HG03159 (cell line): ENCODE data around the gene SIX3.

Experiments
- ATAC-seq: cut with Tn5 transposase; IDR thresholded peaks from one replicate; pipeline ENCODE4 v1.9.1; 2021; ENCODE audit warnings: mild to moderate bottlenecking, moderate library complexity; ENCODE audit not compliant: unreplicated experiment

Gene SIX3

GRCh38 chr2:44954889-44955592, 13.5 kb downstream of the SIX3 start:
- no peak for ATAC-seq

- no peak for ATAC-seq
Observed at GRCh38 chr2:44955593-44956392, 14.3 kb downstream of the SIX3 start.

- ATAC-seq, result no peak
Observed at GRCh38 chr2:44956843-44957242, 15.3 kb downstream of the SIX3 start.

GRCh38 chr2:44957656-44958327, 16.3 kb downstream of the SIX3 start:
- ATAC-seq, result no peak

DNA sequence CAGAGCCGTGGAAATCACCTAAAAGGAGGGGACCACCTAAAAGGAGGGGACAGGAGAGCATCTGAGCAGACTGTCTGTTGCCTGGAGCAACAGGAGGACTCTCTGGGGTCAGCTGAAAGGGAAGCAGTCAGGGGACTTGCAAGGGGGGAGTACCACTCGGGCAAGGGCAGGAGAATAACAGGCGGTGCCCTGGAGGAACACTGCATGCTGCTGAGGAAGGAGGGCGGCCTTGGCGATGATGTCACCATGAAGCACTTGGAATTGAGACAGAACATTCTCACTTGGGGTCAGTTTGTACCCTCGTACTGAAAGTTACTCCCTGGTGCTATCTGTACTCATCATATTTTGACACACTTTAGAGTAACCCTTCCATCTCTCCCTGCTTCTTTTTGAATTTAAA, 18.4 kb downstream of the SIX3 start:
- ATAC-seq, result no peak

- no peak for ATAC-seq
Observed at GRCh38 chr2:44960871-44961270, 19.4 kb downstream of the SIX3 start.

DNA sequence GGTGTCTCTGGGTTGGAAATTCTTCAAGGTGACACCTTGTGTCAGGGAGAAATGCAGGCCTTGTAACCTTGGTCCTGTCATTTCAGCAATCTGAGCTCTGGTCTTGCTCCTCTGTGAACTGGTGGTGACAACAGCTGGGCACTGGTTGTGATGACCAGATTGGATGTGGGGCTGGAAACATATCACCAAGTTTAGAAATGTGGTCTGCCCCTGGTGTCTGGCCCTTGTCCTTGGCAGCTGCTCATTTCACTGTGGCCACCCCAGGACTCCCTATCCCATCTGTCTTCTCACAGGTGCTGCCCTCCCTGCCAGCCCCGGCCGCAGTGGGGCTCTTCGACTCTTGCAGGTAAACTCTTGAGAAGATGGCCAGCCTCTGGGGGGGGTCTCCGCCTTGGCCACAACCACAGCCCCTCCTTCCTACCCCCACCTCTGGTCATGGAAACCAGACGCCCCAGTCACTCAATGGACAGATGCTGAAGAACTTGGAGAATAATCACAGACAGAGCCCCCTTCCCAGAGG, 20.7 kb downstream of the SIX3 start:
- ATAC-seq, result no peak

DNA sequence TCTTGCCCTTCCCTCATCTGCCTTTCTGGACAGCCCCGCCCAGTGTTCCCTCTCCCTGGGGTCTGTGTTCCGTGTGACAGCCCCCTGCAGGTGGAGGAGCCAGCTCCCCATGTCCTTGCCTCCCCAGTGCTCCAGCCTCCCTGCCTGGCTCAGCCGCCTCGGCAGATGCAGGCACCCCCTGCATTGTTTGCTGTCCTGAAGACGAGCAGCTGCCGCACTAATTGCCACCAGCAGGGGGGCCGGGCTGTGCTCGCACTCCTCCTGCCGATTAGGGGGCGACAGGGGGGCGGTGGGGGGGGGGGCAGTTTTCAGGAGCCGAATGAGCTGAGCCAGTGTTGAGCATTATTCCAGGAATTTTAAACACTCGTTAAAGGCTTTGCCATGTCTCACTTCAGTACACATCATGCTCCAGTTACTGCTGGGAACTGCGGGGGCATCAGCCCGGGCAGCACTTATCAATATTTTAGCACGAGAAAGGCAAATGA, 23.3 kb downstream of the SIX3 start:
- ATAC-seq, result no peak

- ATAC-seq, result no peak
Observed at GRCh38 chr2:44965684-44966083, 24.2 kb downstream of the SIX3 start.

GRCh38 chr2:44967056-44967455, 25.6 kb downstream of the SIX3 start:
- no peak for ATAC-seq

- no peak for ATAC-seq
Observed at GRCh38 chr2:44967727-44968432, 26.4 kb downstream of the SIX3 start.

GRCh38 chr2:44969936-44970335, 28.4 kb downstream of the SIX3 start:
- no peak for ATAC-seq

- ATAC-seq, result no peak
Observed at GRCh38 chr2:44970846-44971450, 29.4 kb downstream of the SIX3 start.

DNA sequence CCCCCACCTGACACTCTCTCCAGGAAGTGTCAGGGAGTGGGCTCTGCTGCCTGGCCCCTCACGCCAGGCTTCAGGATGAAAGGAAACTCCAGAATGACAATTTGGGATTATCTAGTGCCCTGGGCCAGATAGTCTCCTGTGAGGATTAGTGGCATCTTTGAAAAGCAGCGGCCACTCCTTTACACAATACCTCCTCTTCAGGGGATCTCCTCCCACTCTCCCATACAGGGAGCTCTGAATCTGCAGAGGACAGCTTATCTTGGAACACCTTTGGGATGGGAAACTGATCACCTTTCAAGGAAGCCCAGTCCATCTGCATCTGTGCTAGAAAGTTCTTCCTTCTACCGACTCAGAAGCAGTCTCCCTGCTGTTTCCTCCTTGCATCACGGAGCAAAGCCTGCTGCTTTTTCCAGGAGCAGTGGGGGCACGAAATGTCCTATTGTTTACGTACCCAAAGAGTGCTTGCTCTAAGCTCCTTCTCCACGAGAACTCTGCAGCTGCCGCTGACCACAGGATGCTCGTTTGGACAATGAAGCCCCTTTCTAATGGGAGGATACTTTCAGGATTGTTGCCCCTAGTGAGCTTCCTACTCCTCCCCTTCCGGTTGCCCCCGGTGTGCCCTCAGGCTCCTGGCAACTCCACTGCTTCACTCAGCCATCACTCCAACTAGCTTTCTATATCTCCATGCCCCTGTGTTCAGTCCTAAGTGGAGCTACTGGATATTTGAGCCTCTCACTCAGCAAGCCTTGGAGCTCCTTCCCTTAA, 31.5 kb downstream of the SIX3 start:
- ATAC-seq, result no peak

DNA sequence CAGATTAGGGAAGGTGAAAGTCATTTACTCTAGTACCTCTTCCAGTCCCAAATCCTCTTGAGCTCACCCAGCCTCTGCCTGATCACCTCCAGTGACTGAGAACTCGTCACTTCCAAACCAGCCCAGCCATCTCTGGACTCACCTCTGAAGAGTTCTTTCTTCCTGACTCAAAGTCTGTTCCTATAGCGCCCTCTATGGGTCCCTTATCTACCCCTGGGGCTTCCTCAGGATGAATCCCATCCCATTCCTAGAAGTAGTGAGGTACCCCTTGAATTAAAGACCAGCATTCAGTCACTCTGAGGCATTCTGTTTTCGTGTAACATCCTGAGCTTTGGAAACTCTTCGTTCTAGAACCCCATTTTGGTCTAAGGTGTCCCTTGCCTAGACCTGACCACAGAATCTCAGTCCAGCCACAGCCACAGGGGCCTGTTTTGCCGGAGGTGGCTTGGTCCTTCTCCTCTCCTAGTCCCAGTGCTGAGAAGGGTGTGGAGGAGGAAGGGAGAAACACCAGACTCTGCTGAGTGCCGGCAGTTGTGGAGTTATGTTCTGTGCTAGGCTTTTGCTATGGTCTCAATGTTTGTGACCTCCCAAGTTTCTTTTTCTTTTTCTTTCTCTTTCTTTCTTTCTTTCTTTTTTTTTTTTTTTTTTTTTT, 32.7 kb downstream of the SIX3 start:
- no peak for ATAC-seq

- no peak for ATAC-seq
Observed at GRCh38 chr2:44975571-44976450, 34.3 kb downstream of the SIX3 start.

DNA sequence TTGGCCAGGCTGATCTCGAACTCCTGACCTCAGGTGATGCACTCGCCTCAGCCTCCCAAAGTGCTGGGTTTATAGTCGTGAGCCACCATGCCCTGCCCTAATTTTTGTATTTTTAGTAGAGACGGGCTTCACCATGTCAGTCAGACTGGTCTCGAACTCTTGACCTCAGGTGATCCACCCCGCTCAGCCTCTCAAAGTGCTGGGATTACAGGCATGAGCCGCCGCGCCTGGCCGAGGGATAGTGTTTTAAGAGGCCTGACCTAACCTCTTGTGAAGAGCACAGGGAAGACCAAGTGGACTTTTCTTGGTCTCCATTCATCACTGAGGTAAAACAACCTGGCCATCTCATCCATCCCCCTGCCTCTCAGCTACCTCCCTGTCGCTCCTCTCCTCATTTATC, 38.1 kb downstream of the SIX3 start:
- ATAC-seq, result no peak
